22Rv1 (cell line): ENCODE results near the gene BMF.

Experiments
- H3K27ac ChIP-seq: fragments of 450-650 bp; 2 replicates; pipeline ENCODE4 v1.5.1; 2017
- ZFX ChIP-seq: fragments of 450-650 bp; IDR thresholded peaks from 2 replicates; pipeline ENCODE4 v1.6.1; 2017; ENCODE audit warnings: antibody characterized with exemption, borderline replicate concordance
- TF ChIP-seq, protein P1 (sequence below): fragments of 450-650 bp; IDR thresholded peaks from 2 replicates; pipeline ENCODE4 v1.5.1; 2017; ENCODE audit warnings: mild to moderate bottlenecking

The BMF gene

GRCh38 chr15:40110866-40111550, 2.3 kb upstream of the BMF start:
- TF ChIP-seq ZFX = no peak
- TF ChIP-seq, protein P1, sequence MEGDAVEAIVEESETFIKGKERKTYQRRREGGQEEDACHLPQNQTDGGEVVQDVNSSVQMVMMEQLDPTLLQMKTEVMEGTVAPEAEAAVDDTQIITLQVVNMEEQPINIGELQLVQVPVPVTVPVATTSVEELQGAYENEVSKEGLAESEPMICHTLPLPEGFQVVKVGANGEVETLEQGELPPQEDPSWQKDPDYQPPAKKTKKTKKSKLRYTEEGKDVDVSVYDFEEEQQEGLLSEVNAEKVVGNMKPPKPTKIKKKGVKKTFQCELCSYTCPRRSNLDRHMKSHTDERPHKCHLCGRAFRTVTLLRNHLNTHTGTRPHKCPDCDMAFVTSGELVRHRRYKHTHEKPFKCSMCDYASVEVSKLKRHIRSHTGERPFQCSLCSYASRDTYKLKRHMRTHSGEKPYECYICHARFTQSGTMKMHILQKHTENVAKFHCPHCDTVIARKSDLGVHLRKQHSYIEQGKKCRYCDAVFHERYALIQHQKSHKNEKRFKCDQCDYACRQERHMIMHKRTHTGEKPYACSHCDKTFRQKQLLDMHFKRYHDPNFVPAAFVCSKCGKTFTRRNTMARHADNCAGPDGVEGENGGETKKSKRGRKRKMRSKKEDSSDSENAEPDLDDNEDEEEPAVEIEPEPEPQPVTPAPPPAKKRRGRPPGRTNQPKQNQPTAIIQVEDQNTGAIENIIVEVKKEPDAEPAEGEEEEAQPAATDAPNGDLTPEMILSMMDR = no peak

DNA sequence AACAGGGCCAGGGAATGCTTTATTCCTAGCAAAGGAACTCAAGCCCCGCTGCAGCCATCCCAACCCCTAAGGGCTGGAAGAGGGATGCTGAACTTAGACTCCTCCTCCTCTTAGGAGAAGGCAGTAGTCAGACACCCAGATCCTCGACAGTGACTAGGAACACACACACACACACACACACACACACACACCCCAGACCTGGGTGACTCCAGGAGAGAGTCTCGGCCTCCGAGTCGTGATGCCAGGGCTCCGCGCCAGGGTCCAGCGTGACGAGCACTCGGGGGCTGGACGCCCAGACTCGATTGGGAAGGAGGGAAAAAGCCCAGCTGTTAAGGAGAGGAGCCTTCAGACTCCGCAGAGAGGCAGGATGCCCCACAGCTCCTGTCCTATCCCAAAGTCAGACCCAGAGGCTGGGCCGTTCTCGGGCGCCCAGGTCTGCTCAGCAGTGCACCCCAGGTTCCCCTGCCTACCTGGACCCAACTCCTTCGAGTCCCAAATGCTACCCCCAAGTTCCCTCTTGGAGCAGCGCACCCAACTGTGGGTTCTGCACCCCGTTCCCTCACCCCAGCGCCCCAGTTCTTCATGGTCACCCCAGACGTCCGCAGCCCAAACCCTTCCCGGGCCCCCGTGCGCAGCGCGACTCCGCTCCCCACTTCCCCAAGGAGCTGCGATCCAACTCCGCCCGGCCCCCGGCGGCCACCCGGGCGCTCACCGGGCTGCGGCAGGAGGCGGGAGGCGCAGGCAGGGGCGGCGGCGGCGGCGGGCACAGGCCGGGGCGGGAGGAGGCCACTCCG, 421 bp downstream of the BMF start:
- TF ChIP-seq ZFX = no peak
- TF ChIP-seq, protein P1 = no peak
- H3K27ac ChIP-seq = peak overlapping the region; percentile 93

More at GRCh38 chr15:40110866-40111550, 2.3 kb upstream of the BMF start:
- H3K27ac ChIP-seq = no peak overlapping the region

GRCh38 chr15:40106203-40107161, 2.2 kb downstream of the BMF start:
- no peak for TF ChIP-seq ZFX
- TF ChIP-seq, protein P1 = peak; percentile 15; the same call in 1 of the 2 replicates
- peak overlapping the region; percentile 93 for H3K27ac ChIP-seq

- TF ChIP-seq, protein P1 = no peak
- TF ChIP-seq ZFX = no peak
- H3K27ac ChIP-seq = peak overlapping the region; percentile 93
Measured at GRCh38 chr15:40105517-40106202, 3.0 kb downstream of the BMF start.

DNA sequence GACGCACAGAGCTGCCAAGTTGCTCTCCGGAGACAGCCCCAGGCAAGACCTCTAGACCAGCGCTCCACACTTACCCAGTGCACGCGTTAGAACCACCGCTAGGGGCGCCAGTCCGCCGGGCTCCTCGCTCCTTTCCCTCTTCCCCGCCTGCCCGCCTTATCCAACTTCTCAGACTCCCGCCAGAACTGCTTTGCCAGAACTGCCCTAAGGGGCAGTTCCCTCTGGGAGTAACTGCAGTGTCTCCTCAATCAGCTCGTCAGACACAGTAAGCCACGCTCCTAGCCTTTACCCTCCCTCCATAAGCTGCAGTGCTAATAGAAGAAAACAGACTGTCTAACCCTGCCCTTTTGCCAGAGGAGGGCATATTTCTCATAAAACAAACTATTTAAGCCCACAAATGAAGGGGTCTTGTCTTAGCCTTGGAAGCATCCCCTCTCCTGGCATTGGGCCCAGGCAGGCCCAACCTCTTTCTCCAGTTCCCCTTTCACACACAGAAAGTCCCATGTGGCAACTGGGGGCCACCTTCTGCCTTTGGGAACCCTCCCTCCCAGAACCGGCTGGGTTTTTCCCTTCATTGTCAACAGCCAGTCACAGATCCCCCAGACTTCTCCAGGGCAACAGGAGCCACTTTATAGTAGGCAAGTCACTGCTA, 3.7 kb downstream of the BMF start:
- no peak for TF ChIP-seq ZFX
- TF ChIP-seq, protein P1 = peak; percentile 98
- H3K27ac ChIP-seq = peak overlapping the region; percentile 93

DNA sequence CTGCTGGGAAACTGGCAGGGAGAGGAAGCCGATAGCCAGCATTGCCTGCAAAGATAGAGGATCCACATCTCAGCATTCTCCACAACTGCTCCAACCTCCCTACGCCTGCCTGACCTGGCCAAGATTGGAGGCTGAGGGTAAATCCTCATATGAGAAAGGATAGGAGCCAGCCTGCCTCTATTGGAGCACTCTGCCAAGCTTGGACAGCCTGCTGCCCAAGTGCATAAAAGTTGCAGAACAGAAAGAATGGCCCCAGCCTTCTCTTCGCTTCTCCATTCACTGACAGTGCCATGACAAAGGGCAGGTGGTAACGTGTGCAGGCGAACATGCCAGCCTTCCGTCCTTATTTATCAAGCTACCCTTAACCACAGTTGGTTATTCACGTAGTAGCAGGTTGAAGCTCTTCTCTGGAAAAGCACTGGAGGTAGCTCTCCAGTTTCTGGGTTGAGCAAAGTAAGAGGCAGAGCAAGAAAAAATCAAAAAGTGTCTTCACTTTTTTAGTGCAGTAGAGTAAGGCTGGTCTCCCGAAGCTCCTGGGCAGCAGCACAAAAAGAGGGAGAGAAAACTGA, 4.3 kb downstream of the BMF start:
- H3K27ac ChIP-seq = peak overlapping the region; percentile 93
- TF ChIP-seq, protein P1 = no peak
- TF ChIP-seq ZFX = no peak
